K562 (cell line): Measurements from ENCODE around the gene LIF. TPM values are rescaled to one million over a fixed set of nuclear protein-coding genes. Genes with fewer than 3 reads are reported as not detected.
A peak's percentile ranks its signal among the peaks of the same experiment; 100 is the strongest.

Experiments
- BHLHE40 ChIP-seq: IDR thresholded peaks from 2 replicates; pipeline ENCODE4 v1.6.1; 2011; ENCODE audit warnings: low read length, improper control_type of control experiment
- BRCA1 ChIP-seq, 2 experiments: fragments of 450-650 bp in 1 of 2; sonication (generic) in 1 of 2; formaldehyde crosslinking in 1 of 2; IDR thresholded peaks; 2 replicates each; pipeline versions ENCODE4 v1.5.0 to v1.6.1; 2017 to 2020; ENCODE audit warnings: mild to moderate bottlenecking in 1 of 2, missing genetic modification reagents in 1 of 2
- CCNT2 ChIP-seq: IDR thresholded peaks from 2 replicates; pipeline ENCODE4 v1.6.1; 2011; ENCODE audit warnings: borderline replicate concordance, low read depth, mild to moderate bottlenecking, moderate library complexity, mixed read lengths, low read length; ENCODE audit not compliant: insufficient read length; ENCODE audit errors: extremely low read depth
- CGGBP1 ChIP-seq: fragments of 250-450 bp; sonication (Bioruptor Pico); IDR thresholded peaks from 2 replicates; pipeline ENCODE4 v1.9.0; 2021; ENCODE audit warnings: mild to moderate bottlenecking
- DPF2 ChIP-seq: fragments of 450-650 bp; IDR thresholded peaks from 2 replicates; pipeline ENCODE4 v1.6.1; 2016
- ETS2 ChIP-seq: IDR thresholded peaks from 2 replicates; pipeline ENCODE4 v1.6.1; 2016; ENCODE audit warnings: borderline replicate concordance, missing genetic modification characterization, mild to moderate bottlenecking, moderate library complexity, missing compliant biosample characterization; ENCODE audit not compliant: poor library complexity, severe bottlenecking
- FOXK2 ChIP-seq, 2 experiments: fragments of 450-650 bp; IDR thresholded peaks in 1 of 2; conservative IDR thresholded peaks in 1 of 2; 2 replicates each; pipeline ENCODE4 v1.6.1; 2016; ENCODE audit warnings: low read depth in 2 of 2, mild to moderate bottlenecking in 1 of 2
- GABPB1 ChIP-seq: sonication (generic); formaldehyde crosslinking; IDR thresholded peaks from 2 replicates; pipeline ENCODE4 v1.8.0; 2022; ENCODE audit warnings: mild to moderate bottlenecking, missing genetic modification reagents
- IRF1 ChIP-seq: sonication (generic); formaldehyde crosslinking; IDR thresholded peaks from 2 replicates; pipeline ENCODE4 v1.8.0; 2022; ENCODE audit warnings: missing genetic modification reagents, mild to moderate bottlenecking, borderline replicate concordance
- KDM2B ChIP-seq: fragments of 250-450 bp; sonication (Bioruptor Pico); IDR thresholded peaks from 2 replicates; pipeline ENCODE4 v1.8.0; 2021; ENCODE audit warnings: mild to moderate bottlenecking, moderate library complexity
- REST ChIP-seq, 2 experiments: fragments of 450-650 bp; formaldehyde crosslinking in 1 of 2; IDR thresholded peaks; 2 replicates each; pipeline versions ENCODE4 v1.4.0 to v1.6.1; 2014 to 2020; ENCODE audit warnings: mild to moderate bottlenecking in 2 of 2, borderline replicate concordance in 1 of 2, low read depth in 1 of 2
- TEAD1 ChIP-seq, 2 experiments: fragments of 450-650 bp in 1 of 2; sonication (generic) in 1 of 2; formaldehyde crosslinking; IDR thresholded peaks; 2 replicates each; pipeline versions ENCODE4 v1.4.0 to v1.8.0; 2020 to 2022; ENCODE audit warnings: mild to moderate bottlenecking in 2 of 2, missing genetic modification reagents in 1 of 2
- ZBTB34 ChIP-seq: fragments of 250-450 bp; sonication (Bioruptor Pico); IDR thresholded peaks from 2 replicates; pipeline ENCODE4 v1.8.0; 2021; ENCODE audit warnings: mild to moderate bottlenecking, moderate library complexity
- ZNF23 ChIP-seq: fragments of 250-450 bp; sonication (Bioruptor Pico); IDR thresholded peaks from 2 replicates; pipeline ENCODE4 v1.4.0; 2020; ENCODE audit warnings: mild to moderate bottlenecking
- polyA plus RNA-seq, 8 experiments: library from polyadenylated mRNA; depleted of rRNA in 4 of 8; stranded (reverse) in 5 of 8; unstranded in 3 of 8; fragments of >200 nt; fragmentation: Nextera tagmentation in 2 of 8; fragmentation: Illumina TruSeq in 1 of 8; extraction: Ambion mirVana in 2 of 8; extraction: Trizol in 1 of 8; gene quantifications; 2 replicates each; pipeline versions ENCODE4 v1.2.1 to v1.2.3, GENCODE V29; 2011 to 2014; ENCODE audit warnings: inconsistent platforms in 1 of 8, missing spikeins in 1 of 8
- total RNA-seq, 7 experiments: library from RNA; depleted of rRNA in 6 of 7; stranded (reverse); fragments of >200 nt in 6 of 7; fragmentation: Illumina TruSeq in 2 of 7; extraction: Trizol in 2 of 7; gene quantifications; 2 replicates each; pipeline versions ENCODE4 v1.2.1 to v1.2.3, GENCODE V29; 2011 to 2021; ENCODE audit warnings: low replicate concordance in 1 of 7

LIF gene
- total and polyA plus RNA-seq, 9 of the 15 experiments (the other 6 are each of a cell fraction or from before 2014, with no cell fraction given) = 0.05 to 0.39 (median 0.18) TPM; not detected in 3

GRCh38 chr22:30219049-30219654 is 27.4 kb downstream of the LIF start (continued):
- TF ChIP-seq ETS2 (tag) (no peak), KDM2B (CRISPR knock-in tag) (no peak), CCNT2 (no peak), FOXK2 (conservative IDR thresholded peaks at IDR 0.05 in 1 of 2, IDR thresholded peaks at IDR 0.05 in 1 of 2; ENCODE audit: low read depth in 2 of 2) (peak in 1 of 2 experiments; percentile 68; a peak in 2 of 4 replicates), IRF1 (CRISPR knock-in tag) (no peak), BHLHE40 (peak; percentile 84), ZBTB34 (no peak), ZNF23 (CRISPR knock-in tag) (no peak), CGGBP1 (CRISPR knock-in tag) (no peak), REST (IDR thresholded peaks at IDR 0.05; ENCODE audit: borderline replicate concordance) (peak; percentile 62), REST (CRISPR knock-in tag; IDR thresholded peaks at IDR 0.05; ENCODE audit: low read depth) (no peak), GABPB1 (CRISPR knock-in tag) (no peak), DPF2 (0 out of 2 replicates have a peak, but pooled peaks have one; percentile 23), TEAD1 (CRISPR knock-in tag; IDR thresholded peaks at IDR 0.05) (peak; percentile 91 to 98), BRCA1 (IDR thresholded peaks at IDR 0.05) (no peak), BRCA1 (CRISPR knock-in tag; IDR thresholded peaks at IDR 0.05) (no peak)
